GM12872 (cell line): ENCODE results near the gene DNAJC21.

ENCODE experiments used
- CTCF ChIP-seq: IDR thresholded peaks from 3 replicates; pipeline ENCODE4 v1.5.1; 2011; ENCODE audit warnings: low read depth, mild to moderate bottlenecking, low read length, moderate library complexity; ENCODE audit not compliant: insufficient read depth

The DNAJC21 gene

GRCh38 chr5:34982823-34983222, 53.5 kb downstream of the DNAJC21 start:
- no peak for TF ChIP-seq CTCF

DNA sequence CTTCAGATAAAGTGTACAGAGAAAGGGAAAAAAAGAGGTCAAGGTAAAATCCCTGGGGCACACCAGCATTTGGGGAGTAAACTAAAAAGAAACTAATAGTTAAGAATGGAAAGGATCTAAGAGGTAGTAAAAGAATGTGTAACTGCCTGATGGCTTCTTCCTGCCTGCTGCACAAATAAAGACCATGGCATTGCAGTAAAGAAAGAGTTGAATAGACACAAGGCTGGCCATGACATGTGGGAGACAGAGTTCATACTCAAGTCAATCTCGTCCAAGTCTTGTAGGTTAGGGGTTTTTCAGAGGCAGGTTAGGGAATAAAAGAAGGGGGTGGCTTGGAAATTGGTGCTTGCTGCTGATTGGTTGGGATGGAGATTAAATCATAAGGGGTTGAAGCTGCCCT, 57.6 kb downstream of the DNAJC21 start:
- no peak for TF ChIP-seq CTCF

- no peak for TF ChIP-seq CTCF
Measured at GRCh38 chr5:34991486-34992238, 62.3 kb downstream of the DNAJC21 start.

DNA sequence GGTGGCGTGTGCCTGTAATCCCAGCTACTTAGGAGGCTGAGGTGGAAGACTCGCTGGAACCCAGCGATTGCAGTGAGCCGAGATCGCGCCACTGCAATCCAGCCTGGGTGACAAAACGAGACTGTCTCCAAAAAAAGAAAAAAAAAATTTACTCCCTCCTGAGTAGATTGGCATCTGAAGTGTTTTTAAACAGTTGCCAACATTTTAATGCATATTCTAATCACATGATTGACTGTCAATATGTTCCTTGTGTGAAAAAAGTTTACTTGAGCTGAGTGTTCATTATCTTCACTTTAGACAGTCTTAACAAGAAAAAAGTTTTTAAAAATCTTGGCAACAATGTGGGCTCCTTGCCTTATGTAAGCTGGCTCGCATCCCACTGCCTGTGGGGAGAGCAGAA, 64.6 kb downstream of the DNAJC21 start:
- TF ChIP-seq CTCF: no peak

- no peak for TF ChIP-seq CTCF
Measured at GRCh38 chr5:34996261-34996660, 66.9 kb downstream of the DNAJC21 start.

DNA sequence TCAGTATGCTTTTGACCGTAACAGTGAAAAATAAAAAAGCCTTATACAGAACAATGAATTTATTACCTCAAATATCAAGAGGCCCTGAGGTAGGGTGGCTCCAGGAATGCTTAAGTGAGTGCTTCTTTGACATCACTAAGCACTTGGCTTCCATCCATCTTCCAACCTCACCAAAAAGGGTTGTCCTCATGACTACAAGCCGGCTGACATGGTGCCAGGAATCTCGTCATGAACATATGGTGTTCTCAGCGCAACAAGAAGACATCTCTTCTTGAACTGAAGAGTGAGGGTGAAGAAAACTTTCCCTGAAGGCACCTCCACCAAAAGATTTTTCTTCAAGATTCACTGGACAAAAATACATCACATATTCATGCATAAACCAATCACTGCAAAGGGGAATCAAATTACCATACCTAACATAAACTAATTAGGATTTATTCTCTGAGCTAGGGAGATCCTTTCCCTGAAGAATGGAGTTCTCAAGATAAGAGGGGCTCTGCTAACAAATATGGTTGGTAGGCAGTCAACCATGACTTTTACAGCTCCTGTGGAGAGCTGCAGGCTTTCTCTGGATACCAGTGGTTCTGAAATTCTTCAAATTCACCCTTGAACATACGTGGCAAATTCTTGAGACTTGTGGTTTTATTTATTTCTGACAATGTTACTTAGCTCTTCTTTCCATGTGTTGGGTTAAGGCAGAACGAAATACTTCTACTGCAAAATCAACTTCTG, 68.9 kb downstream of the DNAJC21 start:
- no peak for TF ChIP-seq CTCF

- no peak for TF ChIP-seq CTCF
Measured at GRCh38 chr5:35001842-35002241, 72.5 kb downstream of the DNAJC21 start.
